Stomach (tissue), 4 donors: ENCODE measurements around the gene USP21.

Source experiments
- CTCF ChIP-seq, 7 experiments: fragments of 450-650 bp in 4 of 7; fragments of 200-600 bp in 3 of 7; sonication (generic) in 3 of 7; IDR thresholded peaks; one replicate each; pipeline ENCODE4 v1.5.1; 2016 to 2019; ENCODE audit warnings: antibody characterized with exemption in 7 of 7, control low read depth in 2 of 7, mild to moderate bottlenecking in 1 of 7
- POLR2AphosphoS5 ChIP-seq, 3 donors: sonication (generic); formaldehyde crosslinking; IDR thresholded peaks; one replicate each; pipeline ENCODE4 v1.6.1; 2016; ENCODE audit warnings: antibody characterized with exemption in 3 of 3

- no peak for TF ChIP-seq POLR2AphosphoS5 (IDR thresholded peaks at IDR 0.05)
- TF ChIP-seq CTCF (IDR thresholded peaks at IDR 0.05) = no peak
Observed at GRCh38 chr1:161111527-161111926, 47.8 kb upstream of the USP21 start.
